ENCODE measurements around the gene FBXO2.

DNA sequence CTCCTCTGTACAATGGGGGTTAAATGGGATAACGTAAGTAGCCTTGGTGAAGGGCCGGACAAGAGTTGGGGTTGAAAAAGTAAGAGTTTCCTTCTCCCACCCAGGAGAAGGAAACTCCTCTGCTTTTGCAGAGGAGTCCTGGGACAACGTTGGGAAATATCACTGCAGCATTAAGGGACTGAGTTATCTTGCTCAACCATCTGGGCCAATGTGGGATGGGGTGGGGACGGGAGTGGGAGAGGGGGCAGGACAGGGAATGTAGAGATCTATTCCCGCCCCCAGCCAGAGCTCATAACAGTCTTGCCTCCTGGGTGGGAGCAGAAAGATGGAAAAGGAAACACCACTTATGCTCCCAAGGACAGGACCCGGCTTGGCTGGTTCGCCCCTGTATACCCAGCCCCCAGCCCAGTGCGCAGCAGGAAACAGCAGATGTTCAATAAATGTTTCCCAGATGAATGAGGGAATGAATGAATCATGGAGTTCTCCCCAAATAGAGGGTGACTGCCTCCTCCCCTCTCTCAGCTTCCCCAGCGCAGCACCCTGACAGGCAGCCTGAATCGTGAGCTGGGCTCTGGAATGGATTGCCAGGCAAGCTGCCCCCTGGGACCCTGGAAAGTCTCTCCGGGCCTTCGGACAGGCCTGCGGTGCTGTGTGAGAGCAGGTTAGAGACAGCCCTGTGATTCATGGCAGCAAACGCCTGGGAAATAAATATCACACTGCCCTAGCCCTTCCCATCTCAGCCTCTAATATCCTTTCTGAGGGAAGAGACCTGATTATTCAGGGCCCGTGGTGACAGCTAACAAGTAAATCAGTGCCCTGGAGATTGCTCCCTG, 24.8 kb downstream of the FBXO2 start:
- TF ChIP-seq, protein P1, sequence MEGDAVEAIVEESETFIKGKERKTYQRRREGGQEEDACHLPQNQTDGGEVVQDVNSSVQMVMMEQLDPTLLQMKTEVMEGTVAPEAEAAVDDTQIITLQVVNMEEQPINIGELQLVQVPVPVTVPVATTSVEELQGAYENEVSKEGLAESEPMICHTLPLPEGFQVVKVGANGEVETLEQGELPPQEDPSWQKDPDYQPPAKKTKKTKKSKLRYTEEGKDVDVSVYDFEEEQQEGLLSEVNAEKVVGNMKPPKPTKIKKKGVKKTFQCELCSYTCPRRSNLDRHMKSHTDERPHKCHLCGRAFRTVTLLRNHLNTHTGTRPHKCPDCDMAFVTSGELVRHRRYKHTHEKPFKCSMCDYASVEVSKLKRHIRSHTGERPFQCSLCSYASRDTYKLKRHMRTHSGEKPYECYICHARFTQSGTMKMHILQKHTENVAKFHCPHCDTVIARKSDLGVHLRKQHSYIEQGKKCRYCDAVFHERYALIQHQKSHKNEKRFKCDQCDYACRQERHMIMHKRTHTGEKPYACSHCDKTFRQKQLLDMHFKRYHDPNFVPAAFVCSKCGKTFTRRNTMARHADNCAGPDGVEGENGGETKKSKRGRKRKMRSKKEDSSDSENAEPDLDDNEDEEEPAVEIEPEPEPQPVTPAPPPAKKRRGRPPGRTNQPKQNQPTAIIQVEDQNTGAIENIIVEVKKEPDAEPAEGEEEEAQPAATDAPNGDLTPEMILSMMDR (IDR thresholded peaks at IDR 0.05): no peak
- TF ChIP-seq POLR2A (IDR thresholded peaks at IDR 0.05): no peak
